SK-N-SH treated with all-trans-retinoic acid at 6 μM for 48 hours (cell line): ENCODE measurements around the gene NXN.

Source experiments
- ATAC-seq: fragments of 200-7000 bp; cut with Tn5 transposase; 3 replicates; pipeline ENCODE4 v1.9.1; 2020; ENCODE audit warnings: mild to moderate bottlenecking, moderate library complexity
- ARNTL ChIP-seq: fragments of 450-650 bp; formaldehyde crosslinking; IDR thresholded peaks from 2 replicates; pipeline ENCODE4 v1.5.0; 2020; ENCODE audit warnings: low read depth, mild to moderate bottlenecking, moderate library complexity, borderline replicate concordance
- BACH2 ChIP-seq: fragments of 250-450 bp; sonication (Bioruptor Pico); IDR thresholded peaks from 2 replicates; pipeline ENCODE4 v1.9.0; 2021; ENCODE audit warnings: mild to moderate bottlenecking, borderline replicate concordance
- CREB5 ChIP-seq: fragments of 250-450 bp; sonication (Bioruptor Pico); IDR thresholded peaks from 2 replicates; pipeline ENCODE4 v1.5.1; 2020; ENCODE audit warnings: low read depth, mild to moderate bottlenecking, moderate library complexity
- CSDC2 ChIP-seq: fragments of 250-450 bp; sonication (Bioruptor Pico); IDR thresholded peaks from 2 replicates; pipeline ENCODE4 v1.5.0; 2020; ENCODE audit warnings: mild to moderate bottlenecking, moderate library complexity
- ESRRG ChIP-seq: fragments of 250-450 bp; sonication (Bioruptor Pico); IDR thresholded peaks from 2 replicates; pipeline ENCODE4 v1.6.1; 2021; ENCODE audit warnings: mild to moderate bottlenecking
- GLIS3 ChIP-seq: fragments of 250-450 bp; sonication (Bioruptor Pico); IDR thresholded peaks from 2 replicates; pipeline ENCODE4 v1.5.0; 2020; ENCODE audit warnings: mild to moderate bottlenecking, moderate library complexity
- ISL1 ChIP-seq: fragments of 250-450 bp; sonication (Bioruptor Pico); IDR thresholded peaks from 2 replicates; pipeline ENCODE4 v2.1.2; 2022; ENCODE audit warnings: mild to moderate bottlenecking, moderate library complexity
- OSR1 ChIP-seq: fragments of 250-450 bp; sonication (Bioruptor Pico); IDR thresholded peaks from 2 replicates; pipeline ENCODE4 v1.8.0; 2022; ENCODE audit warnings: moderate library complexity, mild to moderate bottlenecking, inconsistent platforms
- POU6F1 ChIP-seq: fragments of 250-450 bp; sonication (Bioruptor Pico); IDR thresholded peaks from 2 replicates; pipeline ENCODE4 v1.8.0; 2021; ENCODE audit warnings: low read depth, mild to moderate bottlenecking, moderate library complexity, borderline replicate concordance
- PPARA ChIP-seq: fragments of 250-450 bp; sonication (Bioruptor Pico); IDR thresholded peaks from 2 replicates; pipeline ENCODE4 v1.5.0; 2020; ENCODE audit warnings: mild to moderate bottlenecking, borderline replicate concordance
- RARB ChIP-seq: fragments of 250-450 bp; sonication (Bioruptor Pico); IDR thresholded peaks from 2 replicates; pipeline ENCODE4 v1.8.0; 2021; ENCODE audit warnings: mild to moderate bottlenecking, moderate library complexity
- SNAI2 ChIP-seq: fragments of 250-450 bp; sonication (Bioruptor Pico); IDR thresholded peaks from 2 replicates; pipeline ENCODE4 v1.5.0; 2020; ENCODE audit warnings: mild to moderate bottlenecking, moderate library complexity
- TCF4 ChIP-seq: fragments of 250-450 bp; sonication (Bioruptor Pico); IDR thresholded peaks from 2 replicates; pipeline ENCODE4 v1.8.0; 2021; ENCODE audit warnings: mild to moderate bottlenecking, moderate library complexity, borderline replicate concordance
- TOX ChIP-seq: fragments of 250-450 bp; sonication (Bioruptor Pico); IDR thresholded peaks from 2 replicates; pipeline ENCODE4 v1.8.0; 2021; ENCODE audit warnings: mild to moderate bottlenecking, moderate library complexity, borderline replicate concordance
- ZFP3 ChIP-seq: fragments of 250-450 bp; sonication (Bioruptor Pico); IDR thresholded peaks from 2 replicates; pipeline ENCODE4 v1.5.0; 2020; ENCODE audit warnings: mild to moderate bottlenecking, moderate library complexity
- ZFP30 ChIP-seq: fragments of 450-650 bp; formaldehyde crosslinking; IDR thresholded peaks from 2 replicates; pipeline ENCODE4 v1.5.0; 2022; ENCODE audit warnings: mild to moderate bottlenecking, moderate library complexity
- ZNF565 ChIP-seq: fragments of 450-650 bp; formaldehyde crosslinking; conservative IDR thresholded peaks from 2 replicates; pipeline ENCODE4 v1.5.0; 2020; ENCODE audit warnings: low read depth, mild to moderate bottlenecking, moderate library complexity
- ZNF70 ChIP-seq: fragments of 450-650 bp; formaldehyde crosslinking; IDR thresholded peaks from 2 replicates; pipeline ENCODE4 v1.5.0; 2020; ENCODE audit warnings: mild to moderate bottlenecking, moderate library complexity
- ZNF8 ChIP-seq: fragments of 450-650 bp; formaldehyde crosslinking; IDR thresholded peaks from 2 replicates; pipeline ENCODE4 v1.5.0; 2020; ENCODE audit warnings: mild to moderate bottlenecking, moderate library complexity
- TF ChIP-seq, protein P1 (sequence below): fragments of 250-450 bp; sonication (Bioruptor Pico); IDR thresholded peaks from 2 replicates; pipeline ENCODE4 v1.8.0; 2020; ENCODE audit warnings: mild to moderate bottlenecking, moderate library complexity, borderline replicate concordance
- TF ChIP-seq, protein P2 (sequence below): fragments of 250-450 bp; sonication (Bioruptor Pico); IDR thresholded peaks from 2 replicates; pipeline ENCODE4 v1.5.1; 2021; ENCODE audit warnings: mild to moderate bottlenecking, moderate library complexity
- TF ChIP-seq, protein P3 (sequence below): fragments of 250-450 bp; sonication (Bioruptor Pico); IDR thresholded peaks from 2 replicates; pipeline ENCODE4 v1.5.0; 2020; ENCODE audit warnings: mild to moderate bottlenecking, moderate library complexity

Gene NXN

GRCh38 chr17:797236-797840 is 182.2 kb downstream of the NXN start:
- no peak for ATAC-seq
- TF ChIP-seq ZNF70 = no peak
- no peak for TF ChIP-seq ZFP30 (CRISPR knock-in tag)
- TF ChIP-seq, protein P1, sequence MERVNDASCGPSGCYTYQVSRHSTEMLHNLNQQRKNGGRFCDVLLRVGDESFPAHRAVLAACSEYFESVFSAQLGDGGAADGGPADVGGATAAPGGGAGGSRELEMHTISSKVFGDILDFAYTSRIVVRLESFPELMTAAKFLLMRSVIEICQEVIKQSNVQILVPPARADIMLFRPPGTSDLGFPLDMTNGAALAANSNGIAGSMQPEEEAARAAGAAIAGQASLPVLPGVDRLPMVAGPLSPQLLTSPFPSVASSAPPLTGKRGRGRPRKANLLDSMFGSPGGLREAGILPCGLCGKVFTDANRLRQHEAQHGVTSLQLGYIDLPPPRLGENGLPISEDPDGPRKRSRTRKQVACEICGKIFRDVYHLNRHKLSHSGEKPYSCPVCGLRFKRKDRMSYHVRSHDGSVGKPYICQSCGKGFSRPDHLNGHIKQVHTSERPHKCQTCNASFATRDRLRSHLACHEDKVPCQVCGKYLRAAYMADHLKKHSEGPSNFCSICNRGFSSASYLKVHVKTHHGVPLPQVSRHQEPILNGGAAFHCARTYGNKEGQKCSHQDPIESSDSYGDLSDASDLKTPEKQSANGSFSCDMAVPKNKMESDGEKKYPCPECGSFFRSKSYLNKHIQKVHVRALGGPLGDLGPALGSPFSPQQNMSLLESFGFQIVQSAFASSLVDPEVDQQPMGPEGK (CRISPR knock-in tag) = no peak
- TF ChIP-seq PPARA (CRISPR knock-in tag) = no peak
- TF ChIP-seq, protein P2, sequence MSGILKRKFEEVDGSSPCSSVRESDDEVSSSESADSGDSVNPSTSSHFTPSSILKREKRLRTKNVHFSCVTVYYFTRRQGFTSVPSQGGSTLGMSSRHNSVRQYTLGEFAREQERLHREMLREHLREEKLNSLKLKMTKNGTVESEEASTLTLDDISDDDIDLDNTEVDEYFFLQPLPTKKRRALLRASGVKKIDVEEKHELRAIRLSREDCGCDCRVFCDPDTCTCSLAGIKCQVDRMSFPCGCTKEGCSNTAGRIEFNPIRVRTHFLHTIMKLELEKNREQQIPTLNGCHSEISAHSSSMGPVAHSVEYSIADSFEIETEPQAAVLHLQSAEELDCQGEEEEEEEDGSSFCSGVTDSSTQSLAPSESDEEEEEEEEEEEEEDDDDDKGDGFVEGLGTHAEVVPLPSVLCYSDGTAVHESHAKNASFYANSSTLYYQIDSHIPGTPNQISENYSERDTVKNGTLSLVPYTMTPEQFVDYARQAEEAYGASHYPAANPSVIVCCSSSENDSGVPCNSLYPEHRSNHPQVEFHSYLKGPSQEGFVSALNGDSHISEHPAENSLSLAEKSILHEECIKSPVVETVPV (CRISPR knock-in tag) = no peak
- TF ChIP-seq GLIS3 (CRISPR knock-in tag) = no peak
- TF ChIP-seq CSDC2 (CRISPR knock-in tag) = no peak
- TF ChIP-seq ZFP3 (CRISPR knock-in tag) = no peak
- no peak for TF ChIP-seq TCF4 (CRISPR knock-in tag)
- TF ChIP-seq, protein P3, sequence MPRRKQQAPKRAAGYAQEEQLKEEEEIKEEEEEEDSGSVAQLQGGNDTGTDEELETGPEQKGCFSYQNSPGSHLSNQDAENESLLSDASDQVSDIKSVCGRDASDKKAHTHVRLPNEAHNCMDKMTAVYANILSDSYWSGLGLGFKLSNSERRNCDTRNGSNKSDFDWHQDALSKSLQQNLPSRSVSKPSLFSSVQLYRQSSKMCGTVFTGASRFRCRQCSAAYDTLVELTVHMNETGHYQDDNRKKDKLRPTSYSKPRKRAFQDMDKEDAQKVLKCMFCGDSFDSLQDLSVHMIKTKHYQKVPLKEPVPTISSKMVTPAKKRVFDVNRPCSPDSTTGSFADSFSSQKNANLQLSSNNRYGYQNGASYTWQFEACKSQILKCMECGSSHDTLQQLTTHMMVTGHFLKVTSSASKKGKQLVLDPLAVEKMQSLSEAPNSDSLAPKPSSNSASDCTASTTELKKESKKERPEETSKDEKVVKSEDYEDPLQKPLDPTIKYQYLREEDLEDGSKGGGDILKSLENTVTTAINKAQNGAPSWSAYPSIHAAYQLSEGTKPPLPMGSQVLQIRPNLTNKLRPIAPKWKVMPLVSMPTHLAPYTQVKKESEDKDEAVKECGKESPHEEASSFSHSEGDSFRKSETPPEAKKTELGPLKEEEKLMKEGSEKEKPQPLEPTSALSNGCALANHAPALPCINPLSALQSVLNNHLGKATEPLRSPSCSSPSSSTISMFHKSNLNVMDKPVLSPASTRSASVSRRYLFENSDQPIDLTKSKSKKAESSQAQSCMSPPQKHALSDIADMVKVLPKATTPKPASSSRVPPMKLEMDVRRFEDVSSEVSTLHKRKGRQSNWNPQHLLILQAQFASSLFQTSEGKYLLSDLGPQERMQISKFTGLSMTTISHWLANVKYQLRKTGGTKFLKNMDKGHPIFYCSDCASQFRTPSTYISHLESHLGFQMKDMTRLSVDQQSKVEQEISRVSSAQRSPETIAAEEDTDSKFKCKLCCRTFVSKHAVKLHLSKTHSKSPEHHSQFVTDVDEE (CRISPR knock-in tag) = no peak
- TF ChIP-seq SNAI2 = no peak
- no peak for TF ChIP-seq POU6F1
- TF ChIP-seq TOX (CRISPR knock-in tag) = no peak
- no peak for TF ChIP-seq ZNF8 (CRISPR knock-in tag)
- TF ChIP-seq ESRRG (CRISPR knock-in tag) = no peak
- TF ChIP-seq RARB (CRISPR knock-in tag) = no peak
- no peak for TF ChIP-seq ZNF565 (CRISPR knock-in tag)
- no peak for TF ChIP-seq CREB5 (CRISPR knock-in tag)
- TF ChIP-seq OSR1 (CRISPR knock-in tag) = no peak
- no peak for TF ChIP-seq BACH2

DNA sequence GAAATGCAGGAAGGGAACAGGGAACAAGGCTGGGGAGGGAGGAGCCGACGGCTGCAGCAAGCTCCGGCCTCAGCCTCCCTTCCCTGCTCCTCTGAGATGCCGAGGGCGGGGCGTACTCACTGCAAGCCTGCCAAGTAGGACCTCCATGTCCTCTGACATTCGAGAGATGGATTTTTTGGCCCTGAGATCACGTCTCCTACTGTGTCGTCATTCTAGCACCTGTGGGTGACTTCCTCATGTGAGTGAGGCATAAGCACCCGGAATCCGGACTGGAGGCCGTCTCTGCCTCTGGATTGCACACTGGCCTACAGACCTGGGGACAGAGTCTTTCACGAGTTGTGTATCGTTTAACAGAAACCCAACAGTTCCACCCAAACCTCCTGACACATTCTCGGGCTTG is 183.0 kb downstream of the NXN start:
- no peak for ATAC-seq
- no peak for TF ChIP-seq POU6F1
- no peak for TF ChIP-seq GLIS3 (CRISPR knock-in tag)
- TF ChIP-seq, protein P3 (CRISPR knock-in tag) = no peak
- no peak for TF ChIP-seq CREB5 (CRISPR knock-in tag)
- no peak for TF ChIP-seq ZNF565 (CRISPR knock-in tag)
- TF ChIP-seq ZFP30 (CRISPR knock-in tag) = no peak
- TF ChIP-seq, protein P1 (CRISPR knock-in tag) = no peak
- no peak for TF ChIP-seq ISL1 (CRISPR knock-in tag)
- TF ChIP-seq SNAI2 = no peak
- no peak for TF ChIP-seq PPARA (CRISPR knock-in tag)
- no peak for TF ChIP-seq ARNTL
- TF ChIP-seq BACH2 = no peak
